Kidney epithelial cell (primary cell): ENCODE data around the gene GLDN. TPM values are rescaled to one million over a fixed set of nuclear protein-coding genes. Genes with fewer than 3 reads are reported as not detected.

ENCODE experiments used
- DNase-seq: peaks from one replicate; pipeline ENCODE4 v3.0.0-alpha.2; 2010; ENCODE audit warnings: low read depth
- H3K27me3 ChIP-seq: 2 replicates; pipeline ENCODE4 v1.6.0; 2011; ENCODE audit warnings: low read length; ENCODE audit not compliant: control insufficient read depth, insufficient read depth
- H3K36me3 ChIP-seq: 2 replicates; pipeline ENCODE4 v1.5.1; 2011; ENCODE audit warnings: low read length; ENCODE audit not compliant: control insufficient read depth, insufficient read depth
- H3K4me3 ChIP-seq: 2 replicates; pipeline ENCODE4 v1.5.1; 2011; ENCODE audit warnings: low read depth, mild to moderate bottlenecking, control low read depth, low read length
- total RNA-seq: library from RNA; depleted of rRNA; stranded (reverse); fragments of >200 nt; gene quantifications from 2 replicates; pipeline ENCODE4 v1.2.3, GENCODE V29; 2015
- TF ChIP-seq, protein P1 (sequence below): IDR thresholded peaks from 2 replicates; pipeline ENCODE4 v1.5.1; 2011; ENCODE audit warnings: mild to moderate bottlenecking, moderate library complexity, low read length, control low read depth, inconsistent platforms; ENCODE audit not compliant: insufficient read depth, poor library complexity, severe bottlenecking

The GLDN gene
- total RNA-seq, 1 donor from 2014 or later = not detected

DNA sequence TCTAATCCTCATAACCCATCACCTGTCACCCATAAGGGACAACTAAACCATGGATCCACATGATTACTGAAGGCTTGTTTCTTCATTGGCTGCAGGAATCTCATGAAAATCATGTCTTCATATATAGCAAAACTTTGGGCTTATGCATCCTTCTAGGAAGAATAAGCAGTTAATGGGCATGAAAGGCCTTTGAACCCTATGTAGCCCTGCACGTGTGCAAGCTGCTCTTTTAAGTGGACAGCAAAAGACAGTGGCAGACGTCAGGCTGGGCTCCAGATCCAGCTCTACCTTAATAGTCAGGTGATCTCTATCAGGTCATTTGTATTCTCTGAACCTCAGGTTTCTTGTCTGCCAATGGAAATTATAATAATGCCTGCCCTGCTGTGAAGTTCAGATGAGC lies 21.9 kb upstream of the GLDN start:
- no peak for DNase-seq
- H3K27me3 ChIP-seq = no peaks in the 10 kb centered on the region
- TF ChIP-seq, protein P1, sequence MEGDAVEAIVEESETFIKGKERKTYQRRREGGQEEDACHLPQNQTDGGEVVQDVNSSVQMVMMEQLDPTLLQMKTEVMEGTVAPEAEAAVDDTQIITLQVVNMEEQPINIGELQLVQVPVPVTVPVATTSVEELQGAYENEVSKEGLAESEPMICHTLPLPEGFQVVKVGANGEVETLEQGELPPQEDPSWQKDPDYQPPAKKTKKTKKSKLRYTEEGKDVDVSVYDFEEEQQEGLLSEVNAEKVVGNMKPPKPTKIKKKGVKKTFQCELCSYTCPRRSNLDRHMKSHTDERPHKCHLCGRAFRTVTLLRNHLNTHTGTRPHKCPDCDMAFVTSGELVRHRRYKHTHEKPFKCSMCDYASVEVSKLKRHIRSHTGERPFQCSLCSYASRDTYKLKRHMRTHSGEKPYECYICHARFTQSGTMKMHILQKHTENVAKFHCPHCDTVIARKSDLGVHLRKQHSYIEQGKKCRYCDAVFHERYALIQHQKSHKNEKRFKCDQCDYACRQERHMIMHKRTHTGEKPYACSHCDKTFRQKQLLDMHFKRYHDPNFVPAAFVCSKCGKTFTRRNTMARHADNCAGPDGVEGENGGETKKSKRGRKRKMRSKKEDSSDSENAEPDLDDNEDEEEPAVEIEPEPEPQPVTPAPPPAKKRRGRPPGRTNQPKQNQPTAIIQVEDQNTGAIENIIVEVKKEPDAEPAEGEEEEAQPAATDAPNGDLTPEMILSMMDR = no peak
- no peaks in the 10 kb centered on the region for H3K36me3 ChIP-seq
- H3K4me3 ChIP-seq = no peak overlapping the region

DNA sequence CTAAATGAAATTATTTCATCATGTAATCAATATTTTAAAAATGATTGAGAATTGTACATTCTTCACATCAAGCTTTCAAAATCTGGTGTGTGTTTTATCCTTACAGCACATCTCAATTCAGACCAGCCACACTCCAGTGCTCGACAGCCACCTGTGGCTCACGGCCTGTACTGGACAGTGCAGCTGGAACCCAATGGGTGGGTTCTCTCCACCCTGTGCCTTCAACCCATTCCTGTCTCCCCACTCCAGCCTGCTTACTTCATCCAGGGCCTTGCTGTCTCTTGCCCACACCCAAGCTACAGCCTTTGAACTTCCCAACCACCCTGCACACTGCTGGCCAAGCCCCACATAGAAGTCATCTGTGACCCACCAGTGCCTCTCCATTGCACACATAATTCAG lies 20.6 kb upstream of the GLDN start:
- no peak overlapping the region for H3K4me3 ChIP-seq
- H3K27me3 ChIP-seq = no peaks in the 10 kb centered on the region
- no peaks in the 10 kb centered on the region for H3K36me3 ChIP-seq
- TF ChIP-seq, protein P1 = no peak
- DNase-seq = no peak

DNA sequence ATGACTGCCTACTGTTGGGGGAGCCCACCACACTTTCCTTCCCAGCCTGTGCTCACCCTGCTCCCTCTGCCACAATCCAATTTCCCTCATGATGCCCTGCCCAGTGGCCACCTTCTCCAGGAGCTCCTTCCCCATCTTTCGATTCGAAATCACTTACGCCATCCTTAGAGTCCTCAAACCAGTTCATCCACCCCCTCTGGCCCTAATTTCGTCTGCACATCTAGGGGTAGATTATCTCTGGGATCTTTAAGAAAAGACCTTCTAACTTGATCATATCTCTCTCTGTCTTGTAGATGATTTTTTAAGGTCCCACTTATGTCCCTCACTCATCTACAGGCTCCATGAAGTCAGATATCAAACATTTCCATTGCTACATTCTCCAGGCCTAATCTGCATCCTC lies 20.1 kb upstream of the GLDN start:
- Histone ChIP-seq H3K36me3 (no peaks in the 10 kb centered on the region), H3K4me3 (no peak overlapping the region), H3K27me3 (no peaks in the 10 kb centered on the region)
- DNase-seq = no peak
- TF ChIP-seq, protein P1 = no peak

DNA sequence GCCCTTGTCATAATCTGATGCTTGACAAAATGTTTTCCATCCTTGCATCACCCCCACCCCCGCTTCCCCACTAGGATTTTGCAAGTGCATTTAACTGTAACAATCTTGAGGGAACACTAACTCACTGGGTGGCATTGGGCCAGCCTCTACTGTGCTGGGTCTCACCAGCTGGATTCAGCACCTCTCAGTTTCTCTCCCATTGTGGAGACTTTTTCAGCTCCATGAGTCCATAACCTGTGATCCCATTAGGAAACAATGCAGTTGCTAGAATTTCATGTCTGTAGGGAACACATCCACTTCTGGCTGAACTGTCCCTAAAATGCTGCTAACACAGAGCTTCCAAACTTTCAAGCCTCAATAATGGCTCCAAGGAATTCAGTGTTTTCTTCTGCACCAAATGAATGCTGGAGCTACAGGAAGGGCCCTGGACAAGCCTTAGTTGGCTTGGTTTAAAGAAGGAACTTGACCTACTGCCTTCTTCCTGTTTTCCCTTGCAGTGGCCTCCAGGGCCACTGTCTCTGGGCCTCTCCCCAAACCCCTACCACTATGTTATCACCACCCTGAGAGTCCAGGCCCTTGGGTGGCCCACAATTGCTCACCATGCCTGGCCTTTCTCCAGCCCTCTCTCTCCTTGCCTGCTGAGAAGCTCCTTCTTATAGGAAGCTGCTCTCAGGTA lies 18.7 kb upstream of the GLDN start:
- Histone ChIP-seq H3K4me3 (no peak overlapping the region), H3K36me3 (no peaks in the 10 kb centered on the region), H3K27me3 (no peaks in the 10 kb centered on the region)
- no peak for DNase-seq
- TF ChIP-seq, protein P1 = no peak

DNA sequence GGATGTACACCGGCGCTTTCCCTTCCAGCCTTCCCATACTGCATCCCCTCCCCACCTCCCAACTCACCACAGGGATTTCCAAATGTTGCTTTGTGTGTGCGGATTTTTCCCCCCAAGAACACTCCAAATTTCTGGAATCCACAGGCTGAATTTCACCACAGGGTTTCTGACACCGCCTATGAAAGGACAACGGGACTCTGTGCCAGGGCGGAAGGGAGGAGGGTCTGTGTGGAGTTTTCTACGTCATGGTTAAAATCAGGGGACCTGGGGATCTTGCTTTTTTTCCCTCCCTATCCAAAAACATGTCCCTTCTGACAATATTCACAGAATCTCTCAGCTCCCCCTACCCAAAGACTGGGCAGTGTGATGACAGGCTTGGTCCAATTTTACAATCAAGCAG lies 17.7 kb upstream of the GLDN start:
- DNase-seq = no peak
- Histone ChIP-seq H3K4me3 (no peak overlapping the region), H3K36me3 (no peaks in the 10 kb centered on the region), H3K27me3 (no peaks in the 10 kb centered on the region)
- TF ChIP-seq, protein P1 = no peak

DNA sequence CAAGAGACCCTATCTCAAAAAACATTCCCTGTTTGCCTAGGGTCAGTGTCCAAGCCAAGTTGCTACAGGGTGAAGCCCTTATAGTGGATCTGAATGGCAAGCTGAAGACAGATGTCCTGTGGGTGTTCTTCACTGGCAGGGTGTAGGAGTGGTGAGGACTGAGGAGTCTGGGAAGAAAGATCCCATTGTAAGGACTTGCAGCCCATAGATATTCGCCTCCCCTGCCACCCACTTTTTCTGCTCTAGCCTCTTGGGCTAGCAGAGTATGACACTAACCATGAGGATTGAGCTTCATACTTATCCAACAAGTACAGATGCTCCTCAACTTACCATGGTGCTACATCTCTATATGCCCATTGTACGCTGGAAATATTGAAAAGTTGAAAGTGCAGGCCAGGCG lies 16.3 kb upstream of the GLDN start:
- Histone ChIP-seq H3K4me3 (no peak overlapping the region), H3K27me3 (no peaks in the 10 kb centered on the region), H3K36me3 (no peaks in the 10 kb centered on the region)
- TF ChIP-seq, protein P1 = no peak
- DNase-seq = no peak
